GM06990 (cell line): ENCODE measurements around the gene C1QL2.

Experiments
- DNase-seq: peaks from one replicate; pipeline ENCODE4 v3.0.0-alpha.2; 2011; ENCODE audit not compliant: insufficient read length; ENCODE audit errors: extremely low read depth
- H3K27me3 ChIP-seq: replicated peaks from 2 replicates; pipeline ENCODE4 v1.6.0; 2011; ENCODE audit warnings: low read length; ENCODE audit not compliant: control insufficient read depth, insufficient read depth
- H3K36me3 ChIP-seq: 2 replicates; pipeline ENCODE4 v1.5.1; 2011; ENCODE audit warnings: low read length; ENCODE audit not compliant: control insufficient read depth, insufficient read depth
- H3K4me3 ChIP-seq: replicated peaks from 2 replicates; pipeline ENCODE4 v1.5.1; 2011; ENCODE audit warnings: low read depth, mild to moderate bottlenecking, control low read depth, low read length
- TF ChIP-seq, protein P1 (sequence below): IDR thresholded peaks from 2 replicates; pipeline ENCODE4 v1.5.1; 2011; ENCODE audit warnings: low read length, control low read depth, mild to moderate bottlenecking, inconsistent platforms; ENCODE audit not compliant: insufficient read depth, poor library complexity, severe bottlenecking

Gene C1QL2

DNA sequence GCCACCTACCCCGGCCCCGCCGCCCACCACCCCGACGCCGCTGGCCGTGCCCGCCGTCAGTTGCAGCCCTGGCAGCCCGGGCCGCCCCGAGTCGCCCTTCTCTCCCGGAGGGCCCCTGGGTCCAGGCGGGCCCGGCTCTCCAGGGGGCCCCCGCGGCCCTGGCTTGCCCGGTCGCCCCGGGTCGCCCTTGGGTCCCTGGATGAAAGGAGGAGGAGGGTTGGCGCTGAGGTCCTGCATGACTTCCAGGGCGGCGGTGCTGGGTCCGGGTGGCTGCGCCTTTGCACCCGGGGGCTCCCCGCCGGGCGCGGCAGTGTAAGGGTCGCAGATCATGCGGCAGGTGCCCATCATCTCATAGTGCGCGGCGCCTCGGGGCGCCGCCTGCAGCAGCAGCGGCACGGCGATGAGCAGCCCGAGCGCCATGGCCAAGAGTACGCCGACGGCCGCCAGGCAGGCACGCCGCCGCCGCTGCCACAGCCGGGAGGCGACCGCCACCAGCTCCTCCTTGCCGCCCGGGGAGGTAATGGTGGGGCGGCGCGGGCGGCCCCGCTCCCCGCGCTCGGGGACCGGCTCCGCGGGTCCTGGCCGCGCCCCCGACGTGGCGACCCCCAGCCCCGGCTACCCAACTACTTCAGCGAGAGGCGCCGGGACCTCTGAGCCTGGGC, 570 bp downstream of the C1QL2 start:
- DNase-seq: no peak
- TF ChIP-seq, protein P1, sequence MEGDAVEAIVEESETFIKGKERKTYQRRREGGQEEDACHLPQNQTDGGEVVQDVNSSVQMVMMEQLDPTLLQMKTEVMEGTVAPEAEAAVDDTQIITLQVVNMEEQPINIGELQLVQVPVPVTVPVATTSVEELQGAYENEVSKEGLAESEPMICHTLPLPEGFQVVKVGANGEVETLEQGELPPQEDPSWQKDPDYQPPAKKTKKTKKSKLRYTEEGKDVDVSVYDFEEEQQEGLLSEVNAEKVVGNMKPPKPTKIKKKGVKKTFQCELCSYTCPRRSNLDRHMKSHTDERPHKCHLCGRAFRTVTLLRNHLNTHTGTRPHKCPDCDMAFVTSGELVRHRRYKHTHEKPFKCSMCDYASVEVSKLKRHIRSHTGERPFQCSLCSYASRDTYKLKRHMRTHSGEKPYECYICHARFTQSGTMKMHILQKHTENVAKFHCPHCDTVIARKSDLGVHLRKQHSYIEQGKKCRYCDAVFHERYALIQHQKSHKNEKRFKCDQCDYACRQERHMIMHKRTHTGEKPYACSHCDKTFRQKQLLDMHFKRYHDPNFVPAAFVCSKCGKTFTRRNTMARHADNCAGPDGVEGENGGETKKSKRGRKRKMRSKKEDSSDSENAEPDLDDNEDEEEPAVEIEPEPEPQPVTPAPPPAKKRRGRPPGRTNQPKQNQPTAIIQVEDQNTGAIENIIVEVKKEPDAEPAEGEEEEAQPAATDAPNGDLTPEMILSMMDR: no peak
- no peaks in the 10 kb centered on the region for H3K36me3 ChIP-seq
- H3K4me3 ChIP-seq: no peak overlapping the region
- peaks cover 2% of the 10 kb centered on the region for H3K27me3 ChIP-seq

DNA sequence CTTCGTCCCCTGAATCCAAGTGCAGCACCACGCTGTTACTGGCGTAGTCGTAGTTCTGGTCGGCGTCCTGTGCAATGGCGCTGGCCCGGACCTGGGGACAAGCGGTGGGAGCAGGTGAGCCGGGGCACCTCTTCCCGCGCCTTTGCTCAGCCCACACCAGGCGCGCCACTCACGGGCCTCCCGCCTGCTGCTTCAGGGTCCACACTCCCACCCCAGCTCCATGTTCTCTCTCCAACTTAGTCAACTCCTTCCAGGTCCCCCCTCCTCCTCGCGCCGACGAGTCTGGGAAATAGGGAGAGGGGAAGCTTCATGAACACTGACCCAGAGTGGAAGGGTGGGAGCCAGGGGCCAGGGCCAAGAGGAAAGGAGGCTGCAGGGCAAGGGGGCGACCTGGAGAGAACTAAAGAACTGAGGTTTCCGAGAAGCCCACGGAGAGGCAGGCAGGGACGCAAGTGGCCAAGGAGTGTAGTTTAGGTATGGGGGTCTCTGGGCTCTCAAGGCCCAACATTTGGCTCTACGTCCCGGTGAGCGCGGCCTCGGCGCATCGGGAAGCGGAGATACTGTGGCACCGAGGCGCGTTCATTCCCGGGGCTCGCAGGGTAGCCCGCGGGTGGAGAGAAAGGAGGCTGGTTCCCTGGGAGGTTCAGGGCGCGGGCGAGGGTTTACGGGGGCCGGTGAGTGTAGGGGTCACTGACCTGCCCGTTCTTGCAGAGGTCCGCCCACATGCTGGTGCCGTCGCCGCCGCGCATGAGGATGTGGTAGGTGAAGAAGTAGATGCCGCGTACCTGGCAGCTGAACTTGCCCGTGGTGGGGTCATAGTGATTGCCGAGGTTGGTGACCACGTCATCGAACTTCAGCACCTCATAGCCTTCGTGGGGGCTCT, 1.4 kb downstream of the C1QL2 start:
- H3K27me3 ChIP-seq: peaks cover 2% of the 10 kb centered on the region
- TF ChIP-seq, protein P1: no peak
- H3K4me3 ChIP-seq: no peak overlapping the region
- no peaks in the 10 kb centered on the region for H3K36me3 ChIP-seq
- no peak for DNase-seq

DNA sequence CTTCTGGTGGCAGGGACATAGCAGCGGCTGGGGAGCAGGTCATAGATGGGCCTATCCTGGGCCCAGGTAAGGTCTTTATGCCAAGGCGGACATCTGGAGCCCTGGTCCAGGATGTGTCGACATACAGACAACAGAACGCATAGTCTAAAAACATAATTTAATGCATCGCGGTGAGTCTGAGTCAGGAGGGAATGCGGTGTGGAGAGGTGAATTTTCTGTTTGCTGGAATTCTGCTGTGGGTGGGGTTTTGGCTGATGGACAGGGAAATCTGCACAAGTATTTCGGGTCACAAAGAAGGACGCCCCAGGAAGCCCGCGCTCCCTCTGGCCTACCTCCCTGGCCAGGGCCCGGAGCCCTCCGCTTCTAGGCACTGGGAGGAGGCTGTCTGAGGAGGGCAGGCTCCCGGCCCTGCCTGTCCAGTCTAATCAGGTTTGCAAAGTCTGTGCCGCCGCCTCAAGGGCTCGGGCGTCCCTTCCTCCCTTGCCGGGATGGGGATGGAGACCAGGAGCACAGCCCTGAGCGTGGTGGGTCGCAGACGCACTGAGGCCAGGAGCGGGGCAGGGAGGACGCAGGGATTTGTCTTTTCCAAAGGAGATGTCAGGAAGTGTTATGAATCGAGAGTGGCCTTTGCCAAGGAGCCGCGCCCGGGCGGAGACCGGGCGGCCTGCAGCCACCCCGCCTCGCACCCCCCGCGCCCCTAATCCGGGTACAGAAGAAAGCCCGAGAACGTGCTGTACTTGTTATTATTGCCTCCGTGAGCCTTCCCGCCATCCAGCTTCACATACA, 2.3 kb downstream of the C1QL2 start:
- no peaks in the 10 kb centered on the region for H3K36me3 ChIP-seq
- DNase-seq: no peak
- H3K27me3 ChIP-seq: peaks cover 2% of the 10 kb centered on the region
- no peak overlapping the region for H3K4me3 ChIP-seq
- TF ChIP-seq, protein P1: no peak

DNA sequence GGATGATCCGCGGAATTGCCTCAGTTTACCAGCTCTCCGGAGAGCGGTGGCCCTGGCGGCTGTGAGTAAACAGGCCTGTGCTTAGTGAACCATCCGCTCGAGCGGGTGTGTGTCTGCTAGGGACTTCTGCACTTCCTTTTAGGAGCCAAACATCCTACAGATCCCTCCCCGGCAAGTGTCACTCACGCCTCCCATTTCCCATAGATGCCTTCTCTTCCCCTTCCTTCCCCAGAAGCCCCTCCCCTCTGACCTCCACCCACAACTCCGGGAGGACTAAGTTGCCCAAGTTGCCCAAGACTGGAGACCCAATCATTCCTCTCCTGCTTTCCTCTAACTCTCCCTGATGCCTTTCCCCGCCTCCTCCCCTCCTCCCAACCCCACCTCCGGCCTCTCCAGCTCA, 2.9 kb downstream of the C1QL2 start:
- Histone ChIP-seq H3K27me3 (peaks cover 2% of the 10 kb centered on the region), H3K4me3 (no peak overlapping the region), H3K36me3 (no peaks in the 10 kb centered on the region)
- DNase-seq: no peak
- TF ChIP-seq, protein P1: no peak

DNA sequence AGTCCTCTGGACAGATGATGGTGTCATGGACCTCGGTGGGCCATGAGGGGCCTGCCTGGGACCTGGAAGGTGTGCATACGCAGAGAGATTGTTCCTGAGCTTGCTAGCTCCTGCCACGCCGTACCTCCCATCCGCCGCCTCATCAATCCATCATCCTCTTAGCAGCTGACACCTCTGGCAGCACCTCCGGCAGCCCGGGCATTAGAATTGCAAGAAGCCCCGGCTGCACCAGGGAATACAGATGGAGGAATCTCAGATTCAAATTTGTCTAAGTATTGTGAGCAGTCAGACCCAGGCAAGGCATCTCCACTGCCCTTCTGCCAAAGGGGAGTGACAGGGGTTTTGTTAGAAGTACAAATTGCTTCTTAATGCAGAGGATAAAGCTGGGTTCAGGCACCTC, 4.5 kb downstream of the C1QL2 start:
- DNase-seq: no peak
- H3K36me3 ChIP-seq: no peaks in the 10 kb centered on the region
- no peak overlapping the region for H3K4me3 ChIP-seq
- TF ChIP-seq, protein P1: no peak
- no peaks in the 10 kb centered on the region; the same call in none of the 2 replicates for H3K27me3 ChIP-seq
